OCI-LY1 (cell line): ENCODE results near the gene ERBB2.

Source experiments
- EZH2 ChIP-seq: fragments of 200-600 bp; sonication (generic), shearing (Covaris generic); IDR thresholded peaks from 2 replicates; pipeline ENCODE4 v1.8.0; 2017; ENCODE audit warnings: borderline replicate concordance, mixed run types, mild to moderate bottlenecking, antibody characterized with exemption, low read length, moderate library complexity, mixed read lengths
- TF ChIP-seq, protein P1 (sequence below): fragments of 200-600 bp; sonication (generic), shearing (Covaris generic); IDR thresholded peaks from 2 replicates; pipeline ENCODE4 v1.5.1; 2017; ENCODE audit warnings: mild to moderate bottlenecking, antibody characterized with exemption, low read length, moderate library complexity, mixed read lengths

DNA sequence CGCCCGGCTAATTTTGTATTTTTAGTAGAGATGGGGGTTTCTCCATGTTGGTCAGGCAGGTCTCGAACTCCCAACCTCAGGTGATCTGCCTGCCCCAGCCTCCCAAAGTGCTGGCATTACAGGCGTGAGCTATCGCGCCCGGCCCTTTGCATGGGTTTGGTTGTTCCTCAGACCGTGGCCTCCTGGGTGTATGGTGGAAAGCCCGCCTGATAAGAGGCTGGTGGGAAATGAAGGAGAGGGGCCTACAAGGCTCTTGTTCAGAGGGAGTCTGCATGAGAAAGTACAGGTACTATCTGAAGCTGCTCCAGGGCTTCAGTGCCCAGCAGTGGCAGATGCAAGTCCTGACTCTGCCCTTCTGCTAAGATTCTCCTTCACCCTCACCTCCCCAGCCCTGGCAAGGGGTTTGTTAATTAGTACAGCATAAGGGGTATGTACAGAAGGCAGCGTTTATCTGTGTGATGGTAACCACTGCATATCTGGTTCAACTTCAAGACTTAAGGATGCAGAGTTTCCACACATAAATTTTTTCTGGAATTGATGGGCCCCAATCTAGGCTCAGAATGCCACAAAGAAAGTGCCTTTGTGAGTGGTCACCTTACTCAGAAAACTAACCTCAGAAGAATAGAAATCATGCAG lies 62.1 kb downstream of the ERBB2 start:
- TF ChIP-seq, protein P1, sequence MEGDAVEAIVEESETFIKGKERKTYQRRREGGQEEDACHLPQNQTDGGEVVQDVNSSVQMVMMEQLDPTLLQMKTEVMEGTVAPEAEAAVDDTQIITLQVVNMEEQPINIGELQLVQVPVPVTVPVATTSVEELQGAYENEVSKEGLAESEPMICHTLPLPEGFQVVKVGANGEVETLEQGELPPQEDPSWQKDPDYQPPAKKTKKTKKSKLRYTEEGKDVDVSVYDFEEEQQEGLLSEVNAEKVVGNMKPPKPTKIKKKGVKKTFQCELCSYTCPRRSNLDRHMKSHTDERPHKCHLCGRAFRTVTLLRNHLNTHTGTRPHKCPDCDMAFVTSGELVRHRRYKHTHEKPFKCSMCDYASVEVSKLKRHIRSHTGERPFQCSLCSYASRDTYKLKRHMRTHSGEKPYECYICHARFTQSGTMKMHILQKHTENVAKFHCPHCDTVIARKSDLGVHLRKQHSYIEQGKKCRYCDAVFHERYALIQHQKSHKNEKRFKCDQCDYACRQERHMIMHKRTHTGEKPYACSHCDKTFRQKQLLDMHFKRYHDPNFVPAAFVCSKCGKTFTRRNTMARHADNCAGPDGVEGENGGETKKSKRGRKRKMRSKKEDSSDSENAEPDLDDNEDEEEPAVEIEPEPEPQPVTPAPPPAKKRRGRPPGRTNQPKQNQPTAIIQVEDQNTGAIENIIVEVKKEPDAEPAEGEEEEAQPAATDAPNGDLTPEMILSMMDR, result no peak
- TF ChIP-seq EZH2, result no peak
